Heart right ventricle (tissue), 16 donors: ENCODE results near the gene CYTH2. TPM values are rescaled to one million over a fixed set of nuclear protein-coding genes. Genes with fewer than 3 reads are reported as not detected.

Source experiments
- ATAC-seq, 8 donors: fragments of 200-7000 bp; cut with Tn5 transposase; one replicate each; pipeline ENCODE4 v1.9.1; 2020; ENCODE audit warnings: mild to moderate bottlenecking in 8 of 8, moderate library complexity in 8 of 8, moderate number of reproducible peaks in 1 of 8
- DNase-seq, 2 donors: peaks; one replicate each; pipeline ENCODE4 v3.0.0-alpha.2; 2020
- H3K27ac ChIP-seq, 10 donors: fragments of 200-600 bp; sonication (generic) in 2 of 10; one replicate each; pipeline versions ENCODE4 v1.5.0 to v1.8.0; 2020 to 2022; ENCODE audit warnings: mild to moderate bottlenecking in 3 of 10
- H3K27me3 ChIP-seq, 7 donors: fragments of 200-600 bp; one replicate each; pipeline ENCODE4 v1.8.0; 2021 to 2022; ENCODE audit warnings: mild to moderate bottlenecking in 2 of 7
- H3K36me3 ChIP-seq, 9 donors: fragments of 200-600 bp; sonication (generic) in 1 of 9; one replicate each; pipeline versions ENCODE4 v1.5.0 to v1.8.0; 2020 to 2022; ENCODE audit warnings: mild to moderate bottlenecking in 2 of 9
- H3K4me1 ChIP-seq, 9 donors: fragments of 200-600 bp; sonication (generic) in 1 of 9; one replicate each; pipeline versions ENCODE4 v1.5.0 to v1.8.0; 2020 to 2022; ENCODE audit warnings: mild to moderate bottlenecking in 4 of 9
- H3K4me3 ChIP-seq, 10 donors: fragments of 200-600 bp; sonication (generic) in 2 of 10; one replicate each; pipeline versions ENCODE4 v1.5.0 to v1.8.0; 2020 to 2022; ENCODE audit warnings: mild to moderate bottlenecking in 7 of 10, moderate library complexity in 2 of 10
- H3K9me3 ChIP-seq, 11 donors: fragments of 200-600 bp in 10 of 11; sonication (generic) in 2 of 11; one replicate each; pipeline versions ENCODE4 v1.5.0 to v1.8.0; 2013 to 2022; ENCODE audit warnings: mild to moderate bottlenecking in 2 of 11, control low read depth in 1 of 11, moderate library complexity in 1 of 11
- WGBS, 2 donors: extraction: QIAGEN DNeasy Blood & Tissue Kit; methylation state at CpG; one replicate each; pipeline ENCODE4 v1.1.7; 2013; ENCODE audit warnings: inconsistent platforms in 1 of 2; 5-methylcytosine and 5-hydroxymethylcytosine counted together
- intact Hi-C, 10 donors: fragments of 100-400 bp; cut with DNase I; formaldehyde crosslinking; loops; one replicate each; pipeline versions ENCODE4 v1.11.1 to v1.14.2; 2022
- long read RNA-seq, 3 donors: library from polyadenylated mRNA; unstranded; transcript quantifications; one replicate each; pipeline ENCODE4 v2.0.0, GENCODE V29; 2020 to 2021
- polyA plus RNA-seq, 2 donors: library from polyadenylated mRNA; stranded (reverse); fragments of 200-250 nt; gene quantifications; one replicate each; pipeline ENCODE4 v1.2.3, GENCODE V29; 2013
- total RNA-seq, 10 donors: library from RNA; stranded (reverse); fragmentation: NEBNext Ultra II Directional in 3 of 10; extraction: Animal tissue kit (Norgen Biotek cat#: 25700) in 3 of 10; gene quantifications; one replicate each; pipeline versions ENCODE4 v1.2.1 to v1.2.4, GENCODE V29; 2021 to 2023
- TF ChIP-seq, protein P1 (sequence below), 9 donors: fragments of 200-600 bp; sonication (generic) in 2 of 9; IDR thresholded peaks; one replicate each; pipeline versions ENCODE4 v1.5.0 to v1.8.0; 2021 to 2022; ENCODE audit warnings: antibody characterized with exemption in 9 of 9, mild to moderate bottlenecking in 5 of 9, moderate library complexity in 1 of 9
- donor health status: Arrhythmogenic right ventricular cardiomyopathy.
- donor health status: ischemic (EF 13 %, LVEDD 7.1; RV severe dilation, severe dysfunction).
- donor health status: healthy with polysubstance abuse.
- donor health status: DM: no; HTN: yes; CAD: no.
- donor health status: DM: no; HTN: no; CAD: no.
- donor health status: ischemic (EF 25% LVEDD 6.9; RV normal size, moderate dysfunction).
- donor health status: ischemic (EF 25% LVEDD 5.7; RV mildly dilated, moderate dysfunction).
- donor health status: healthy.
- donor health status: DM: yes; HTN: yes; CAD: no.
- donor health status: Ischemic cardiomyopathy.
- donor health status: ischemic (EF 35%, LVEDD 5.7; RV mildly dilated, moderate dysfunction).
- donor health status: nonischemic (EF 11% LVEDD 7.7; RV severe dilation, severe dysfunction).
- donor health status: DM: yes; HTN: yes; CAD: no.
- donor health status: PGD.
- donor health status: ischemic (EF 29% LVEDD 5.4; RV normal size, mild dysfunction).
- donor health status: nonischemic (EF 23%, LVEDD 6.1; RV moderate dilation, normal function).

The CYTH2 gene
- 10 to 100 TPM; 25.8 to 40.4 (median 32.2) TPM for total RNA-seq
- 10 to 100 TPM; 28.2 to 41.9 TPM for polyA plus RNA-seq
- long read RNA-seq, donor 1, full-length matches to known transcripts: 24 of 41 reads
- long read RNA-seq, donor 1, partial matches to known transcripts: 14 of 41 reads
- long read RNA-seq, donor 1, other reads (novel, unspliced or antisense): 3 of 41 reads
- long read RNA-seq, donor 2, full-length matches to known transcripts: 19 of 25 reads
- long read RNA-seq, donor 2, partial matches to known transcripts: 5 of 25 reads
- long read RNA-seq, donor 2, other reads (novel, unspliced or antisense): 1 of 25 reads
- long read RNA-seq, donor 3, full-length matches to known transcripts: 28 of 33 reads
- long read RNA-seq, donor 3, partial matches to known transcripts: 2 of 33 reads
- long read RNA-seq, donor 3, other reads (novel, unspliced or antisense): 3 of 33 reads

- Histone ChIP-seq H3K27ac (peak within 1 kb of the TSS; percentile 97 to 100 (median 99)), H3K4me3 (peak within 1 kb of the TSS; percentile 82 to 98 (median 90)), H3K27me3 (no peaks in the 10 kb centered on the region), H3K36me3 (peaks cover 0 to 43% (median 42%) of the 10 kb centered on the region in 9 donors), H3K4me1 (peaks cover 7 to 36% (median 15%) of the 10 kb centered on the region in 9 donors), H3K9me3 (no peaks in the 10 kb centered on the region)
- TF ChIP-seq, protein P1, sequence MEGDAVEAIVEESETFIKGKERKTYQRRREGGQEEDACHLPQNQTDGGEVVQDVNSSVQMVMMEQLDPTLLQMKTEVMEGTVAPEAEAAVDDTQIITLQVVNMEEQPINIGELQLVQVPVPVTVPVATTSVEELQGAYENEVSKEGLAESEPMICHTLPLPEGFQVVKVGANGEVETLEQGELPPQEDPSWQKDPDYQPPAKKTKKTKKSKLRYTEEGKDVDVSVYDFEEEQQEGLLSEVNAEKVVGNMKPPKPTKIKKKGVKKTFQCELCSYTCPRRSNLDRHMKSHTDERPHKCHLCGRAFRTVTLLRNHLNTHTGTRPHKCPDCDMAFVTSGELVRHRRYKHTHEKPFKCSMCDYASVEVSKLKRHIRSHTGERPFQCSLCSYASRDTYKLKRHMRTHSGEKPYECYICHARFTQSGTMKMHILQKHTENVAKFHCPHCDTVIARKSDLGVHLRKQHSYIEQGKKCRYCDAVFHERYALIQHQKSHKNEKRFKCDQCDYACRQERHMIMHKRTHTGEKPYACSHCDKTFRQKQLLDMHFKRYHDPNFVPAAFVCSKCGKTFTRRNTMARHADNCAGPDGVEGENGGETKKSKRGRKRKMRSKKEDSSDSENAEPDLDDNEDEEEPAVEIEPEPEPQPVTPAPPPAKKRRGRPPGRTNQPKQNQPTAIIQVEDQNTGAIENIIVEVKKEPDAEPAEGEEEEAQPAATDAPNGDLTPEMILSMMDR (IDR thresholded peaks at IDR 0.05): peak in 1 of 9 donors; percentile 20
- 0 to 1% methylated on average over 47 to 65 of the region's 66 CpGs for WGBS, 2 donors
- intact Hi-C loops: loop anchor here in 2 of 10 donors (1.0 to 2.0 kb wide), 3 partner anchors 24 to 107 kb away; partner anchors contain the start of genes KDELR1 (in 1 of the 2) and TMEM143 (in 1 of the 2)
- DNase-seq: peak; percentile 91 to 94
- ATAC-seq: peak; percentile 76 to 87 (median 81)
Measured at GRCh38 chr19:48469289-48469881, at the start of gene CYTH2. Gene CYTH2, plus strand, starts transcription at chr19:48469369. Its CDS starts 139 bp downstream, at chr19:48469508.

DNA sequence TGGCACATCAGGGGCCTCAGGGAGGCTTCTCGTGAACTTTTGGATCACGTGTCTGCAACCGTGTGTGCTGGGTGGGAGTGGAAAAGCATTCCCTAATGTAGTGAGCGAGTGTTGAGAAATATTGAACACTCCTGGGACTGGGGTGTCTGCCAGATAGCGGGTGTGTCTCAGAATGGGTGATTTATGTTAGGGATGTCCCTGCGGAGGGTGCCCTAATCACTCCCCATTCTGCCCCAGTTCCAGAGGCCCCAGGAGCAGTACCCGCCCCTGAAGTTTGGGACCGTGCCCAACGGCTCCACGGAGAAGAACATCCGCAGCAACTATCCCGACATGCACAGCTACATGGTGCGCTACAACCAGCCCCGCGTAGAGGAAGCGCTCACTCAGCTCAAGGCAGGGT is 47.6 kb upstream of the CYTH2 start:
- Histone ChIP-seq H3K27me3 (peaks cover 0 to 5% (median 0%) of the 10 kb centered on the region in 7 donors), H3K27ac (no peak overlapping the region), H3K4me1 (peaks cover 0 to 15% (median 0%) of the 10 kb centered on the region in 9 donors), H3K36me3 (no peaks in the 10 kb centered on the region), H3K9me3 (no peaks in the 10 kb centered on the region), H3K4me3 (no peak overlapping the region)
- intact Hi-C loops: no loop called here
- WGBS, 2 donors: 74 to 77% methylated on average over 16 of the region's 16 CpGs
- TF ChIP-seq, protein P1 (IDR thresholded peaks at IDR 0.05): no peak
- ATAC-seq (no peak), DNase-seq (no peak)

DNA sequence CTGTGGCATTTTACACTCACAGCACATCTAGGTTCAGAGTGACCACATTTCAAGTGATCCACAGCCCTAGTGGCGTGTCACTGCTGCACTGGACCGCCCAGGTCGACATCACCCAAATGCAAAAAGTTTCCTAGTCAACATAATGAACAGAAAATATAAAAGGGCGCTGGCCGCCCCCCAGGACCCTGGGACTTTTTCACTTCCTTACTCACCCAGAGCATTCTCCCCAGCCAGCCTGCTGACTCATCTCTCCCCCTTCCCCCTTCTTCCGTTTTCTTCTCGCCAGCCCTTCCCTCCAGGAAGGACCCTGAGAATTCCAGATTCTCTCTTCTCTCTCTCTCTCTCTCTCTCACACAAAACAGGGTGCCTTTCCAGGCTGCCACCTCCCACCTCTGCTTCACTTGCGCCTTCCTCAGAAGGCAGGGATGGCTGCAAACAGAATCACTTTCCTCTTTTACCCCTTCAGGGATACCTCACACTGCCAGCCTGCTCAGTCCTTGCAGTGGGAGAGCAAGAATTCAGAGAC is 44.4 kb upstream of the CYTH2 start:
- ATAC-seq: peak in 5 of 8 donors; percentile 27 to 72 (median 41)
- DNase-seq: no peak
- intact Hi-C loops: no loop called here
- TF ChIP-seq, protein P1 (IDR thresholded peaks at IDR 0.05): no peak
- H3K4me3 ChIP-seq: no peak overlapping the region
- peak overlapping the region in 2 of 10 donors; percentile 15 to 65 for H3K27ac ChIP-seq
- H3K4me1 ChIP-seq: peaks cover 0 to 13% (median 0%) of the 10 kb centered on the region in 9 donors
- no peaks in the 10 kb centered on the region for H3K27me3 ChIP-seq
- no peaks in the 10 kb centered on the region for H3K9me3 ChIP-seq
- WGBS, 2 donors: 35 to 36% methylated on average over 8 of the region's 8 CpGs
- H3K36me3 ChIP-seq: no peaks in the 10 kb centered on the region

- WGBS, 2 donors: 94 to 97% methylated on average over 1 of the region's 1 CpG
Measured at GRCh38 chr19:48428670-48429069, 40.5 kb upstream of the CYTH2 start.

More at GRCh38 chr19:48428670-48429069, 40.5 kb upstream of the CYTH2 start:
- Histone ChIP-seq H3K9me3 (no peaks in the 10 kb centered on the region), H3K36me3 (no peaks in the 10 kb centered on the region), H3K27ac (no peak overlapping the region), H3K27me3 (no peaks in the 10 kb centered on the region), H3K4me1 (peaks cover 0 to 13% (median 0%) of the 10 kb centered on the region in 9 donors), H3K4me3 (no peak overlapping the region)
- intact Hi-C loops: no loop called here
- TF ChIP-seq, protein P1 (IDR thresholded peaks at IDR 0.05): no peak
- ATAC-seq: no peak
- no peak for DNase-seq
